Esophagus squamous epithelium (tissue), 4 donors: Measurements from ENCODE around the gene PDZRN4.

ENCODE experiments used
- CTCF ChIP-seq, 6 experiments: fragments of 450-650 bp in 4 of 6; fragments of 200-600 bp in 2 of 6; sonication (generic) in 2 of 6; IDR thresholded peaks; one replicate each; pipeline ENCODE4 v1.5.1; 2016 to 2019; ENCODE audit warnings: antibody characterized with exemption in 6 of 6, mild to moderate bottlenecking in 4 of 6, moderate library complexity in 4 of 6
- POLR2A ChIP-seq, 4 donors: fragments of 450-650 bp; IDR thresholded peaks; one replicate each; pipeline ENCODE4 v1.6.1; 2017; ENCODE audit warnings: antibody characterized with exemption in 4 of 4, mild to moderate bottlenecking in 4 of 4, moderate library complexity in 3 of 4

DNA sequence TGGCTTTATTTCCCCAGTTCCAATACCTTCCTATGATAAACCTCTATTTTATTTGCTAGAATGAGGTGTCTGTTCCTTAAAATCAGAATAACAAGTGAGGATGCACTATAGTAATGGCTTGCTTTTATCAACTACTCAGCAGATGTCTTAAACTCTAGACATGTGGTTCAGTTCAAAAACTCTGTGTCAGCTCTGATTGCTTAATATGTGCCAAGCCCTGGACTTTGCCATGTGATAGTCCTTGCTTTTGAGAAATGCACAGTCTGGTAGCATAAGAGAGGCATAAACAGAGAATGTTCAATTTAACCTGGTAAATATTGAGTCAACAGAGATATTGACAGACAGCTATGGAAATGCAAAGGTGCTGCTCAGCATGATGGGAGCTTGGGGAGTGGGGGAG, 254.8 kb downstream of the PDZRN4 start:
- TF ChIP-seq POLR2A (IDR thresholded peaks at IDR 0.05) (no peak), CTCF (IDR thresholded peaks at IDR 0.05) (no peak)
